VCaP (cell line): Measurements from ENCODE around the gene MAN1C1.
"Not testable (repeated sequence)": the region's sequence is repeated elsewhere in the genome, so short reads cannot be mapped to it uniquely, and the experiment has no call there.

Experiments used
- H3K27ac ChIP-seq: fragments of 450-650 bp; 2 replicates; pipeline ENCODE4 v1.5.1; 2017
- TF ChIP-seq, protein P1 (sequence below): fragments of 450-650 bp; conservative IDR thresholded peaks from 2 replicates; pipeline ENCODE4 v1.5.1; 2017; ENCODE audit warnings: mild to moderate bottlenecking, moderate library complexity

Gene MAN1C1

DNA sequence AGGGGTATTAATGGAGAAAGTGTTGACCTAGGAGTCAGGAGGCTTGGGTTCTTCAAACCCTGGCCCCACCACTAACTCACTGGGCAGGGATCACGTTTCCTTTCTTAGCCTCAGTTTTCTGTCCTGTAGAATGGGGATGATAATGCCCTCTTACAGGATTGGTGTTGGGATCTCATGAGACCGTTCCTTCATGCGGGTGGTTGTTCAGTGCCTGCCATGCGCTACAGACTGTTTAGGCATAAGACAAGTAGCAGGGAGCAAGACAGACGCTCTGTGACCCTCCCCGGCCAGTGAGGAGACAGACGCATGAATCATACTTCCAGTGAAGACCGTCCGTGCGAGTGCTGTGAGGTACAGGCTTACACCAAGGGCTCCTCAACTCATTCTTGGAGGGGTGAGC is 81.7 kb downstream of the MAN1C1 start:
- TF ChIP-seq, protein P1, sequence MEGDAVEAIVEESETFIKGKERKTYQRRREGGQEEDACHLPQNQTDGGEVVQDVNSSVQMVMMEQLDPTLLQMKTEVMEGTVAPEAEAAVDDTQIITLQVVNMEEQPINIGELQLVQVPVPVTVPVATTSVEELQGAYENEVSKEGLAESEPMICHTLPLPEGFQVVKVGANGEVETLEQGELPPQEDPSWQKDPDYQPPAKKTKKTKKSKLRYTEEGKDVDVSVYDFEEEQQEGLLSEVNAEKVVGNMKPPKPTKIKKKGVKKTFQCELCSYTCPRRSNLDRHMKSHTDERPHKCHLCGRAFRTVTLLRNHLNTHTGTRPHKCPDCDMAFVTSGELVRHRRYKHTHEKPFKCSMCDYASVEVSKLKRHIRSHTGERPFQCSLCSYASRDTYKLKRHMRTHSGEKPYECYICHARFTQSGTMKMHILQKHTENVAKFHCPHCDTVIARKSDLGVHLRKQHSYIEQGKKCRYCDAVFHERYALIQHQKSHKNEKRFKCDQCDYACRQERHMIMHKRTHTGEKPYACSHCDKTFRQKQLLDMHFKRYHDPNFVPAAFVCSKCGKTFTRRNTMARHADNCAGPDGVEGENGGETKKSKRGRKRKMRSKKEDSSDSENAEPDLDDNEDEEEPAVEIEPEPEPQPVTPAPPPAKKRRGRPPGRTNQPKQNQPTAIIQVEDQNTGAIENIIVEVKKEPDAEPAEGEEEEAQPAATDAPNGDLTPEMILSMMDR: no peak
- H3K27ac ChIP-seq: no peak overlapping the region

DNA sequence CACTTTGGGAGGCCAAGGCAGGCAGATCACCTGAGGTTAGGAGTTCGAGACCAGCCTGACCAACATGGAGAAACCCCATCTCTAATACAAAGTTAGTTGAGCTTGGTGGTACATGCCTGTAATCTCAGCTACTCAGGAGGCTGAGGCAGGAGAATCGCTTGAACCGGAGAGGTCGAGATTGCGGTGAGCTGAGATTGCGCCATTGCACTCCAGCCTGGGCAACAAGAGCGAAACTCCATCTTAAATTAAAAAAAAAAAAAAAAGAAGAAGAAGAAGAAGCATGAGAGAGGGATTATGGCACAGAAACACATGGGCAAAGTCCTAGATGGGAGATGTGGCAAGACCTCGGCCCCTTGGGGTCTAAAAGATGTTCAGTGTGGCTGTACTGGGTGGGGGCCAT is 82.5 kb downstream of the MAN1C1 start:
- not testable (repeated sequence) for H3K27ac ChIP-seq

DNA sequence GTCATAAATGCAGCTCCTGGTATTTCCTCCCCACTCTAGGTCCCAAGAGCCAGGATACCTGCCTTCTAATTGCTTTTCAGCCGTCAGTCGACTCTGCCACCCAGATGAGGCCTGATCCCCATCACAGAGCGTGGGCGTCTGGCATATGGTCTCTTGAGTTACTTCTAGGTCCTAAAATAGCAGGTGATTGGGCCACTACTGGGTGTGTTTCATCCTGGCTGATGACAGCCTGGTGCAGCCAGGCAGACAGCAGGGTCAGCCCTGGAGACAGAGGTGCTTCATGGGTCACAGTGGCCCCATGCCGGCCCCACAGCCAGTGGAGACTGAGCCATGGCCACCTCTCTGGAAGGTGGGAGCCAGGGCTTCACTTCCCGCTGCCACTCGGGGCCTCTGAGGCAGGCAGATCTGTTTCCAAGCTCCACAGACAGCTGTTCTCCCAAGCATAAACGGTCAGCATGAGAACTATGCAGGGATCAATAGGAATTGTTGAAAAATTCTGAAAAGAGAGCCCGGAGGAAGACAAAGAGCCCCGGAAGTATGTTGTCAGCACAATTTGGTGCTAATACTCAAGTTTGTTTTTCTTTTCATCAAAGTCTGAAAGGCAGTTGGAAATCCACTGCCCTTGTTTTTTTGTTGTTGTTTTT is 83.0 kb downstream of the MAN1C1 start:
- no peak overlapping the region for H3K27ac ChIP-seq
- TF ChIP-seq, protein P1: no peak

DNA sequence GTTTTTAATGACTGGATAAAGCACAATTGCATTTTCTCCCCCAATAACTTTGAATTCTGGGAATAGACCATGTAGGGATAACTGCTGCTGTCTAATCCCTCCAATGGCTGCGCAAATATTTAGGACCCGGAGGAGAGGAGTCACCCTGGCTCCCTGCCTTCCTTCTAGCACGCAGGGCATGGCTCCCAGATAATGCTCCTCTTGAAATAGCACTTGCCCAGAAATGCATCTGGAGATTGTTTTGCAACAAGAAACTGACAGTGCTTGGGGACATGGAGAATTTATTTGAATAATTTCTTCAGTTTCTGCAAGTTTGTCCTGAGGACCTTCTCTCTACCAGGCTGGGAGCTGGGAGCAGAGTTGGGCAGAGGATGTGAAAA is 83.5 kb downstream of the MAN1C1 start:
- no peak overlapping the region for H3K27ac ChIP-seq
- TF ChIP-seq, protein P1: no peak

DNA sequence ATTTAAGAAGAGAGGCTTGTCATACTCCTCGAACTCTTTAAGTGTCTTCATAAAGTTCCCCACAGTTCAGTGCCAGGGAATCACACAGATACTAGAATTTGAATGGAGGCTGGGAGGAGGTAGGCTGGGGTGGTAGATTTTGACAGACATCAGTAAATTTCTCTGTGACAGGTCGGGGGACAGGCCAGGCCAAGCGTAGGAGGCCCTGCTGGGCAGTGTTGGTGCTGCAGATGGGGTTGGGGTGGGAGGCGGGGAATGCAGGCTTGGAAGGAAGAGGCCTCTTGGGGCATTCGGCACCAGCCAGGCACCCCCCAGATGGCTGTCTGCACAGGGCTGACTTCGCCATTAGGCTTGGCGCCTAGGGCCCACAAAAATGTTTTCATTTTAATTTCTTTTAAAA is 84.0 kb downstream of the MAN1C1 start:
- TF ChIP-seq, protein P1: no peak
- no peak overlapping the region for H3K27ac ChIP-seq

DNA sequence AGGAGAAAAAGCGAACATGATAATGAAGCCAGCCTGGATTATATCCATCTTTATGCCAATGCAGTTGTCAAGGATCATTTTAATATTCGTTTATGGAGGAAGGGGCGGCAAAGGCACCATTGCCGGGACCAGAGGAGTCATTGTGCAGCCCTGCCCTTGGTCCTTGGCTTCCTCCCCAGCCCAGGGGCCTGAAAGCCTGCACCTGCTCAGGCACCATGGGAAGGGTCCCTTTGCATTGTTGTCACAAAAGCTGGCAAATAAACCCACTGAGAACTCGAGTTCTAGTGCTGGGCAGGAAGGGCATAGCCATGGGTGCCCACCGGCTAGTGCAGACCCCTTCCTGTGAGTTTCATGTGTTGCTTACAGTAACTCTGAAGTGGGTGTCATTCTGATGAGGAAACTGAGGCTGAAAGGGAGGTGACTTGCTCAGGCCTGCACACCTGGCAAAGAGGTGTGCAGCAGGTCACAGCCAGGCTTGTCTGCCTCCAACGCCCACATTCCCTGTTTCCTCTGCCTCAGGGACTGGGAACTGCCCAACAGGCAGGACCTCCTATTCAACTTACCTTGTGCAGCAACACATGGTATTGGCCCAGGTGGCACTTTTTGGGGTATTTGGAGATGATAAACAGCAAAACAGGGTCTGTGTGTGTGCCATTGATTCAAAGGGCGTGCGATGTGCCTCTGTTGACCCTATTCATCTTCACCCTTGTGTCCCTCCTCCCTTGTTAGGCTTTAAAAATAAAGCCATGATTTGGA is 84.6 kb downstream of the MAN1C1 start:
- H3K27ac ChIP-seq: no peak overlapping the region
- TF ChIP-seq, protein P1: no peak

DNA sequence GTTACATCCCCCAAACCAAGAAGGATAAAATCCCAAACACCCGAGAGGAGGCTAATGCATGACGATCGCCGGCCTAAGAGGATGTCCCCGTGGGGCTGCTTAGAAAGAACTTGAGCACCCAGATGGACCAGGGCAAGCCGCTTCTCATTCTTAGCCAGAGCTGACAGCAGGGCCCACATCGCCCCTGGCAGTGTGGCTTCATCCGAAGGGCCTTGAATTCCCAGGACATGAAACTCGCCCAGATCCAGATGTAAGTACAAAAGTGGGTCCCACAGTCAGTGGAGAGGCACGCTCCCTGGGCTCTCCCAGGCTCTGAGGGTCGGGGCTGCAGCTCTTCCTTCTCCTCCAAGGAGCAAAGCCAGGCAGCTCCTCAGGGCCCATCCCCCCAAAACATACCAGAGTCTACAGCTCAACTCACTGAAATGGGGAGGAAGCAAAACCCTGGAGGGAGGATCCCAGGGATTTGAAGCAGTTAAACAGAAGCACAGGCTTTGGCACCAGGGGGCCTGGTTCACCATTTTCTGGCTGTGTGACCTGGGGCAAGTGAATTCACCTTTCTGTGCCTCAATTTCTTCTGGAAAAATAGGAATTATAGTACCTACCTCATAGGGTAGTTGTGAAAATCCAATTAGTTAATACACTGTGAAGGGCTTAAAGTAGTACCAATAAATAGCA is 85.6 kb downstream of the MAN1C1 start:
- TF ChIP-seq, protein P1: no peak
- no peak overlapping the region for H3K27ac ChIP-seq

DNA sequence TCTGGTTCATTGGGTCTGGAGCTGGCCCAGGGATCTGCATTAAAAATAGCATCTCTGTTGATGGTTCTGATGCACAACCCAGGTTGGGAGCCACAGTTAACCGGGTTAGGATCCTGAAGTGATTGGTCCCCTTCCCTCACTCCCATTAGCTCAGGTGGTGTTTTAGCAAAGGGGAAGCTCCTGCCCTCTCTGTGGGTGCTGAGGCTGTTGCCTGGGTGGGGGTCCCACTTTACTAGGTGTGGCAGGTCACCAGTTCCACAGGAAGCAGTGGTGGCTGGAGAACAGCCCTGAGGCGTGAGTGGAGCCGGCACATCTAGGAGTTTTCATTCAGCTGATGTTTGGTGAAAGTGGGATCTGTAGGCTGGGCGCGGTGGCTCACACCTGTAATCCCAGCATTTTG is 86.5 kb downstream of the MAN1C1 start:
- H3K27ac ChIP-seq: no peak overlapping the region
- TF ChIP-seq, protein P1: no peak
